NOMO-1 treated with DMSO at 0.1 percent for 48 hours (cell line): ENCODE results near the gene ZNF304.
"Not testable (repeated sequence)": the region's sequence is repeated elsewhere in the genome, so short reads cannot be mapped to it uniquely, and the experiment has no call there.

Source experiments
- DNase-seq: peaks from one replicate; lab custom pipeline; 2025; ENCODE audit not compliant: unreplicated experiment; lab: John Stamatoyannopoulos, UW

The ZNF304 gene

DNA sequence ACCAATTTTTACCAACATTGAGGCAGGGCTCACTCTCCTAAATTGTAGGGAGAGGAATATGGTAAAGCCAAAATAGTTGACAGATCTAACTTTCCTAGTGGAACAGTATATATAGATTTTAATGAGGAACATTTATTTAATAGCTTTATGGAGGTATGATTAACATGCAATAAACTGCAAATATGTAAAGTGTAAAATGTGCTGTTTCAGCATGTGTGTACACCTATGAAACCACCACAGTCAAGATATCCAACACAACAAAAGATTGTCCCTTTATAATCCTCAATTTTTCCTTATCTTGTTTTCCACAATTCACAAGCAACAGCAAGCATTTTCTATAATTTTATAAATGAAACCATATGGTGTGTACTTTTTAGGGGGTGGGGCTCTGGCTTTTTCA, 8.2 kb downstream of the ZNF304 start:
- DNase-seq, result no peak

DNA sequence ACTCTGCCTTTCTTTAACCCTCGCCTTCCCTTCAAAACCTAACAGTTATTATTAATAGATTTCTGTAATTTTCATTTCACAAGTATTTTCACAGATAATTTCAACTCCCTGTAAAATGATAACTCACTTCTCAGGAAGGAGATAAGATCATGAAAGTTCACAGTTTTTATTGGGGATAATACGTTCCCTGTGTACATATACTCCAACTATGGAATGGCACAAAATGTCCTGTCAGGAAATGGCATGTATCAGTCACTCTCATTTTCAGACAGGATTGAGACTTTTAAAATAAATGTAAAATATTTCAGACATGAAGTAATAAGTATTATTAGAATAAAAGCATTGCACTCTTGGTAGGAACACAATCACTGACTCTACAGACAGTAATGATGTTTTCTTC, 11.3 kb downstream of the ZNF304 start:
- DNase-seq, result no peak

DNA sequence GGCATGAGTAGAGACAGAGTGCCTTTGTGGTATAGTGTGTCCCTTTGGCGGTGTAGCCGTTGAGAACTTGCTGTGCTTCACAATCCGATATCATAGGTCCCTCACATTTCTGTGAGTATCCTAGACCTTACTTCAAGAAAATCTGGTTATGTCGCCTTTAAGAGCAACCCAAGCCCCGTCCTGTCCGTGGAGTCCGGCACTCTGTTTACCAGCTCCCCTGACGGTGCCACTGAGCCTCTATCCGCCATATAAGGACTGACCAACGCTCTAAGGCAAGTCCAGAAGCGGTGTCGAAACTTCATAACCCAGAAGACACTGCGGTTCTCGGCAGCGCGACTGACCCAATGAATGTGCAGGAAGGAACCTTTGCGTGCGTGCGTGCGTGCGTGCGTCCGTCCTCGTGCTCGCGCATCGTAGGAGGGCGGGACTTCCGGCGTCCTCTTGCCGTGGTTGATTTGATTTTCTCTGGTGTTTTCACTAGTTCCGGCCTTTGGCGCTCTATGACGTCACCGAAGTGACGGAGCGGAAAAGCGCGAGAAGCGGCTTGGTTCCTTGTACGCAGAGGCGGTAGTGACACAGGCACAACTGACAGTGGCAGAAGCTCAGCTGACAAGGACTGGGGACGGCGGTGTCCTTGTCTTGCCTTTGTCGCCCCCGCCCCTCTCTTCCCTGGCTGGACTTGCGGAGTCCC, 12.1 kb downstream of the ZNF304 start, which contains the start of the genes TRAPPC2B and ZNF547:
Gene TRAPPC2B, plus strand, starts transcription at position 555 of the 691 bp plus-strand sequence. CDS start 1,283 bp downstream, outside the sequence.
Gene ZNF547, plus strand, starts transcription at position 555 of the 691 bp plus-strand sequence. CDS start 5,005 bp downstream, outside the sequence.
- DNase-seq, result peak; percentile 98

DNA sequence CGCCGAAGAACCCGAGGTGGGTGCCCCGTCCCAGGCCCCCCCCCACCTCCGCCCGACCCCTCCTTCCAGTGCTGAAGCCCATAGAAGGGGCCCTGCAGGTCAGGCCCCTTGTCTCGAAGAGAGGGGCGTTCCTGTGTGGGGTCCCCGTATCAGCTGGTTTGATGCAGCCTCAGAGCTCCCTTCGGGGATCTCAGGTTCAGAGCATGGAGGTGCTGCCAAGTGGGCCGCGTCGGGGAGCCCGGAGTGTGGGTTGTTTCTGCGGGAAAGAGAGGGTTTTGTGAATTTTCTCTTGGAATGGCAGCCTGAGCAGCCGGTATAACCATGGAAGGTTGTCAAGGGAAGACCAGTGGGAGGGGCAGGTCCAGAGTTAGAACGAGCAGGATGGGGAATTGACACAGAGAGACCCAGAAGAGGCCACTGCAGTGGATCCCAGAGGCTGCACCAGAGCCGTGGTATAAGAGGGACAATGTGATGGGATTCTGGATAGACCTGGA, 12.7 kb downstream of the ZNF304 start:
- DNase-seq, result no peak

DNA sequence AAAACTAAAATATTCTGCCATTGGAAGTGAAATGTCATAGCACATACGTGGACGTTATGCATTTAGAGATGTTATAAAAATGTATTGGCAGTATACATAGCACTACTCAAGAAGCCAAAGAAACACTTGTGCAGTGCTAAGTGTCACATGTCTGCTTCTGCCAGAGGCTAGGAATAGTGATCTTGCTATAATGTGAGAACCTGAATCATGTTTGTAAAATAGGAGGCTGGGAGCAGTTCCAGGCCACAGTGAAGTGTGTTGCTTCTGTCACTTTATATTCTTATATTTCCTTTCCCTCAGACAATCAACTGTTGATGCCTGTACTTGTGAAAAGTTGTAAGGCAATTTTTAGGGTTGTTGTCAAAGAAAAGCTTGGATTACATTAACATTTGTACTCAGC, 15.7 kb downstream of the ZNF304 start:
- DNase-seq, result no peak

DNA sequence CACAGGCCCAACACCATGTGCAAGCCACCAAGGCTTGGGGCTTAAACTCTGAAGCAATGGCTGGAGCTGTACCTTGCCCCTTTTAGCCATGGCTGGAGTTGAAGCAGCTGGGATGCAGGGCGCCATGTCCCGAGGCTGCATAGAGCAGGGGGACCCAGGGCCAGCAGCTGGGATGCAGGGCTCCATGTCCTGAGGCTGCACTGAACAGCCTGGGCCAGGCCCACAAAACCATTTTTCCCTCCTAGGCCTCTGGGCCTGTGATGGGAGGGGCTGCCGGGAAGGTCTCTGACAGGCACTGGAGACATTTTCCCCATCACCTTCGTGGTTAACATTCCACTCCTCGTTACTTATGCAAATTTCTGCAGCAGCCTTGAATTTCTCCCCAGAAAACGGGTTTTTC, 23.1 kb downstream of the ZNF304 start:
- DNase-seq, result no peak

DNA sequence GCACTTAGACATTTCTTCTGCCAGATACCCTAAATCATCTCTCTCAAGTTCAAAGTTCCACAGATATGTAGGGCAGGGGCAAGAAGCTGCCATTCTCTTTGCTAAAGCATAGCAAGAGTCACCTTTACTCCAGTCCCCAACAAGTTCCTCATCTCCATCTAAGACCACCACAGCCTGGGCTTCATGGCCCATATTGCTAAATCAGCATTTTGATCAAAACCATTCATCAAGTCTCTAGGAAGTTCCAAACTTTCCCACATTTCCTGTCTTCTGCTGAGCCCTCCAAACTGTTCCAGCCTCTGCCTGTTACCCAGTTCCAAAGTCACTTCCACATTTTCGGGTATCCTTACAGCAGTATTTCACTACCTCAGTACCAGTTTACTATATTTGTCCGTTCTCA, 23.6 kb downstream of the ZNF304 start:
- DNase-seq, result not testable (repeated sequence)

GRCh38 chr19:57376151-57376550, 25.1 kb downstream of the ZNF304 start:
- DNase-seq, result no peak

DNA sequence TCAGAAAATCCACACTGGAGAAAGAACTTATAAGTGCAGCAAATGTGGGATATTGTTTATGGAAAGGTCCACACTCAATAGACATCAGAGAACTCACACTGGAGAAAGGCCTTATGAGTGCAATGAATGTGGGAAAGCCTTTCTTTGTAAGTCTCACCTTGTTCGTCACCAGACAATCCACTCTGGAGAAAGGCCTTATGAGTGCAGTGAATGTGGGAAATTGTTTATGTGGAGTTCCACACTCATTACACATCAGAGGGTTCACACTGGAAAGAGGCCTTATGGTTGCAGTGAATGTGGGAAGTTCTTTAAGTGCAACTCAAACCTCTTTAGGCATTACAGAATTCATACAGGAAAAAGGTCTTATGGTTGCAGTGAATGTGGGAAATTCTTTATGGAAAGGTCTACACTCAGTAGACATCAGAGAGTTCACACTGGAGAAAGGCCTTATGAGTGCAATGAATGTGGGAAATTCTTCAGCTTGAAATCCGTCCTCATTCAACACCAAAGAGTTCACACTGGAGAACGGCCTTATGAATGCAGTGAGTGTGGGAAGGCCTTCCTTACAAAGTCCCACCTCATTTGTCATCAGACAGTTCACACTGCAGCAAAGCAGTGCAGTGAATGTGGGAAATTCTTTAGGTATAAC, 26.6 kb downstream of the ZNF304 start:
- no peak for DNase-seq

GRCh38 chr19:57380923-57381322, 29.9 kb downstream of the ZNF304 start:
- no peak for DNase-seq

GRCh38 chr19:57382806-57383488, 31.9 kb downstream of the ZNF304 start:
- DNase-seq, result no peak

DNA sequence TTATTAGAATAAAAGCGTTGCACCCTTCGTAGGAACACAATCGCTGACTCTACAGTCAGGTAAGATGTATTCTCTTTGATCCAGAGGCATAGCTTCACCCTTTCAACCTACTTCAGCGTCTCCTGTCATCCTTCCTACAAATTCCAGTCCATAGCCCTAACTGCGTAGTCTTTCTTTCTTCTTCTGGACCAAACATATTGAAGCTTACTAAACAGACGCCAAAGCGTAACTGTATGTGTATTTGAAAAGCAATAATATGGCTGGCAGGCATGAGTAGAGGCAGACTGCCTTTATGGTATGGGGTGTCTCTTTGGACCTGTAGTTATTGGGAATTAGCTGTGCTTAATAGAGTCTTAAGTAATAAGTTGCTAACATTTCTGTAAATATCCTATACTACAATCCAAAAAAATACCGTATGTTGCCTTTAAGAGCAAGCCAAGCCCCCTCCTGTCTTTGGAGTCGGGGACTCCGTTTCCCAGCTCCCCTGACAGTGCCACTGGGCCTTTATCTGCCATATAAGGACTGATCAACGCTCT, 38.2 kb downstream of the ZNF304 start:
- no peak for DNase-seq

DNA sequence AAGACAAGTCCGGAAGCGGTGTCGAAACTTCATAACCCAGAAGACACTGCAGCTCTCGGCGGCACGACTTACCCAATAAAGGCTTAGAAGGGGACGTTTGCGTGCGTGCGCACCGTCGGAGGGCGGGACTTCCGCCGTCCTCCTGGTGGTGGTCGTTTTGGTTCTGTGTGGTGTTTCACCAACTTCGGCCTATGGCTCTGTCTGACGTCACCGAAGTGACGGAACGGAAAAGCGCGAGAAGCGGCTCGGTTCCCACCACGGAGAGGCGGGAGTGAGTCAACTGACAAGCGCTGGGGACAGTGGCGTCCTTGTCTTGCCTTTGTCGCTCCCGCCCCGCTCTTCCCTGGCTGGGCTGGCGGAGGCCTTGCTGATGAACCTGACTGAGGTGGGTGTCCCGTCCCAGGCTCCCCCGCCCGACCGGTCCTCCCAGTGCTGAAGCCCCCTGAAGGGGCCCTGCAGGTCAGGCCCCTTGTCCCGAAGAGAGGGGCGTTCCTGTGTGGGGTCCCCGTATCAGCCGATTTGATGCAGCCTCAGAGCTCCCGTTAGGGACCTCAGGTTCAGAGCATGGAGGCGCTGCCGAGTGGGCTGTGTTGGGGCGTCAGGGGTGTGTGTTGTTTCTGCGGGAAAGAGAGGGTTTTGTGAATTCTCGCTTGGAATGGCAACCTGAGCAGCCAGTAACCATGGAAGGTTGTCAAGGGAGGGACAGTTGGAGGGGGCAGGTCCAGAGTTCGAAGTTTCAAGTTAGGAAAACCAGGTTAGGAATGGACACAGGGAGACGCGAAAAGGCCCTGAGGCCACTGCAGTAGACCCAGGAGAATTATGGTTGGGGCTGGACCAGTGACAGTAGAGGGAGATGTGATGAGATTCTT, 38.9 kb downstream of the ZNF304 start, which contains the start of gene ZNF548:
Gene ZNF548, plus strand, starts transcription at position 125 of the 869 bp plus-strand sequence. Its CDS starts 246 bp downstream, at position 371.
- DNase-seq, result peak; percentile 96

DNA sequence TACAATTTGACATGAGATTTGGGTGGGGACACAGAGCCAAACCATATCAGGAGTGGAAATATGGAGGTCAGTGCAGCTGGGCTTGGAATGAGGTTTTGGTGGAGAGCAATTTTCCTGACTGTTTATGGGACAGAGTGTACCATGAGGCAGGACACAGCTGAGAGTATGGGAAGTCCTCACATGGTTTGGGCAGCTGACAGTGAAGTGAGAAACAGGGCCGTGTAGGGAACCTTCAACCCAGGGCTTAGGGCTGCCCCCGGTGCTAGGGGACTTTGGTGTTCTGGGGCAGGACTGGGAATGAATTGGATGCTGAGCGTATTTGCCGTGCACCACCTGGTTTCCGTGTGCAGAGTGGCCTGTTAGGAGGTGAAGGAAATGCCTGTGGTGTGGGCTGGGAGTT, 44.6 kb downstream of the ZNF304 start:
- no peak for DNase-seq

GRCh38 chr19:57398868-57399267, 47.8 kb downstream of the ZNF304 start:
- DNase-seq, result no peak

- no peak for DNase-seq
Observed at GRCh38 chr19:57403737-57404563, 52.9 kb downstream of the ZNF304 start.

GRCh38 chr19:57406516-57407123, 55.5 kb downstream of the ZNF304 start:
- DNase-seq, result peak; percentile 33
